ENCODE results near the gene TMEM184C.

TMEM184C gene

DNA sequence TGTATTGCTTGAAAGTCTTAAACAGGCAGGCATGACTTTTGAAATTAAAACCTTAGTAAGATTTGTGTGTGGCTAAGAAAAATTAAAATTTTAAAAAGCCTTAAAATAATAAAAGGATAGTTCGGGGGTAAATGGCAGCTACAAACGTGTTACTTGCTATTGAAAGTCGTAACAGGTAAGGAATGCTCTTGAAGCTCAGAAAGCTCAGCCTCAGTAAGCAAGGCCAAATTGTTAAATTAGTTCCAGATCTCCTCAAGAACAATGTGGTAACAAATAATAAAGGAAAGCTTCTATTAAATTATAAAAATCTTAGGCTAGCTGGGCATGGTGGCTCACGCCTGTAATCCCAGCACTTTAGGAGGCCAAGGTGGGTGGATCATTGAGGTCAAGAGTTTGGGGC is 41.3 kb downstream of the TMEM184C start:
- TF ChIP-seq TAF1 (IDR thresholded peaks at IDR 0.05; ENCODE audit: borderline replicate concordance, insufficient read depth, low read length) = no peak
- TF ChIP-seq POLR2AphosphoS5 (IDR thresholded peaks at IDR 0.05; ENCODE audit: low read depth, low read length) = no peak
- TF ChIP-seq FOXP2 (optimal IDR thresholded peaks at IDR 0.05; ENCODE audit: borderline replicate concordance, extremely low read depth, extremely low read length, insufficient read depth) = no peak
- TF ChIP-seq, protein P1, sequence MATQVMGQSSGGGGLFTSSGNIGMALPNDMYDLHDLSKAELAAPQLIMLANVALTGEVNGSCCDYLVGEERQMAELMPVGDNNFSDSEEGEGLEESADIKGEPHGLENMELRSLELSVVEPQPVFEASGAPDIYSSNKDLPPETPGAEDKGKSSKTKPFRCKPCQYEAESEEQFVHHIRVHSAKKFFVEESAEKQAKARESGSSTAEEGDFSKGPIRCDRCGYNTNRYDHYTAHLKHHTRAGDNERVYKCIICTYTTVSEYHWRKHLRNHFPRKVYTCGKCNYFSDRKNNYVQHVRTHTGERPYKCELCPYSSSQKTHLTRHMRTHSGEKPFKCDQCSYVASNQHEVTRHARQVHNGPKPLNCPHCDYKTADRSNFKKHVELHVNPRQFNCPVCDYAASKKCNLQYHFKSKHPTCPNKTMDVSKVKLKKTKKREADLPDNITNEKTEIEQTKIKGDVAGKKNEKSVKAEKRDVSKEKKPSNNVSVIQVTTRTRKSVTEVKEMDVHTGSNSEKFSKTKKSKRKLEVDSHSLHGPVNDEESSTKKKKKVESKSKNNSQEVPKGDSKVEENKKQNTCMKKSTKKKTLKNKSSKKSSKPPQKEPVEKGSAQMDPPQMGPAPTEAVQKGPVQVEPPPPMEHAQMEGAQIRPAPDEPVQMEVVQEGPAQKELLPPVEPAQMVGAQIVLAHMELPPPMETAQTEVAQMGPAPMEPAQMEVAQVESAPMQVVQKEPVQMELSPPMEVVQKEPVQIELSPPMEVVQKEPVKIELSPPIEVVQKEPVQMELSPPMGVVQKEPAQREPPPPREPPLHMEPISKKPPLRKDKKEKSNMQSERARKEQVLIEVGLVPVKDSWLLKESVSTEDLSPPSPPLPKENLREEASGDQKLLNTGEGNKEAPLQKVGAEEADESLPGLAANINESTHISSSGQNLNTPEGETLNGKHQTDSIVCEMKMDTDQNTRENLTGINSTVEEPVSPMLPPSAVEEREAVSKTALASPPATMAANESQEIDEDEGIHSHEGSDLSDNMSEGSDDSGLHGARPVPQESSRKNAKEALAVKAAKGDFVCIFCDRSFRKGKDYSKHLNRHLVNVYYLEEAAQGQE (IDR thresholded peaks at IDR 0.05; ENCODE audit: insufficient read depth in 1 of 2, low read depth in 2 of 2, low read length in 2 of 2) = no peak
- TF ChIP-seq SIN3A (IDR thresholded peaks at IDR 0.05; ENCODE audit: borderline replicate concordance, insufficient read depth, low read length) = no peak

DNA sequence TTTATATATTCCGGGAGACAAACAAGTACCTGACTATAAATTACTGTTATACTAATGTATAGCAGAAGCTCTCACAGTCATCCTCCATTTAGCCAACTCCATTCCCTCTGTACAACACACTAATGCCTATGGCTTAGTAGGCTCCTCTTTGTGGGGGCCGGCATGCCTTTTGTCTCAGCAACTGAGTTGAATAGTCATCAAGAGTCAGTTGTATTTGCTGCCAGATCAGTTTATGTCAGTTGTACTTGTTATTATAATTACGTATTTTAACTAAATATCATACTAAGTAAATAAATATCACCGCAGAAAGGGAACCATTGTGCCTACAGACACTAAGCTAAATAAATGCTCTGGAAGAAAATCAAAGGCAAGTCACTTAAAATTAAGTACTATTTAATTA is 56.9 kb downstream of the TMEM184C start:
- TF ChIP-seq, protein P1 (IDR thresholded peaks at IDR 0.05; ENCODE audit: insufficient read depth in 1 of 2, low read depth in 2 of 2, low read length in 2 of 2) = no peak
- TF ChIP-seq TAF1 (IDR thresholded peaks at IDR 0.05; ENCODE audit: borderline replicate concordance, insufficient read depth, low read length) (no peak), FOXP2 (optimal IDR thresholded peaks at IDR 0.05; ENCODE audit: borderline replicate concordance, extremely low read depth, extremely low read length, insufficient read depth) (no peak), SIN3A (IDR thresholded peaks at IDR 0.05; ENCODE audit: borderline replicate concordance, insufficient read depth, low read length) (no peak), POLR2AphosphoS5 (IDR thresholded peaks at IDR 0.05; ENCODE audit: low read depth, low read length) (no peak)

DNA sequence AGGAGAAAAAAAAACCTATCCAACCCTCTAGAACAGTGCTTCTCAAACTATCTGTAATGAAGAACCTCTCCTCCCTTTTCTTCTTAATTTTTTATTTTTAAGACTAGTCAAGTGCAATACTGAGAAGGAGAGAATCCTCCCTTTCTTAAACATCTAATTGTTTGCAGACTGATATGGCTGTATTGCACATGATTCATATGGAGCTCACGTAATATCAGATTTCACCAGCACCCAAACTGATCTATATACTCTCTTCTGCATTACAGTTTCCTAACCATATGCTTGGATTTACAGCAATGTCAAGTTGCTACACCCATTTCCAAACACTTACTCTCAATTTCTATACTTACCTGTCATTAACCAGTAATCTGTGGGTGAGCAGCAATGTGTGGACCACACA is 57.3 kb downstream of the TMEM184C start:
- TF ChIP-seq SIN3A (IDR thresholded peaks at IDR 0.05; ENCODE audit: borderline replicate concordance, insufficient read depth, low read length) = no peak
- no peak for TF ChIP-seq FOXP2 (optimal IDR thresholded peaks at IDR 0.05; ENCODE audit: borderline replicate concordance, extremely low read depth, extremely low read length, insufficient read depth)

DNA sequence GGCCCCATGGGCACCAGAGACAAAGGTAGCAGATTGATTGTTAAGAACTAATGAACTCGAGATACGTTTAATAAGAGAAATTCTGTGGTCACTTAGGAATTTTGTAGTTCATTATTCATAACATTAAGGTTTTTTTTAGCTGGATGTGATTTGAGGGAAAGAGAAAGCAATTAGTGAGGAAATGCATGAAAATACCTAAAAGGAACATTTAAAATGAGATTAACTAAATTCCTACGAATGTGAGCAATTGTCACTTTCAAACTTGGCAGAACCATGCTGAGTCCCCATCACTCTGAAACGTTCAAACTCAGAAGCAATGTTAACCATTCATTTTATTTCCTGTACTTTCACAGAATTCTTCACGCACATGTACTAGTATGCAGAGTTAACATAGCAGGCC is 60.9 kb downstream of the TMEM184C start:
- TF ChIP-seq, protein P1 (IDR thresholded peaks at IDR 0.05; ENCODE audit: insufficient read depth in 1 of 2, low read depth in 2 of 2, low read length in 2 of 2) = no peak
- TF ChIP-seq SIN3A (IDR thresholded peaks at IDR 0.05; ENCODE audit: borderline replicate concordance, insufficient read depth, low read length) = no peak
- no peak for TF ChIP-seq TAF1 (IDR thresholded peaks at IDR 0.05; ENCODE audit: borderline replicate concordance, insufficient read depth, low read length)
- no peak for TF ChIP-seq FOXP2 (optimal IDR thresholded peaks at IDR 0.05; ENCODE audit: borderline replicate concordance, extremely low read depth, extremely low read length, insufficient read depth)
- no peak for TF ChIP-seq POLR2AphosphoS5 (IDR thresholded peaks at IDR 0.05; ENCODE audit: low read depth, low read length)

DNA sequence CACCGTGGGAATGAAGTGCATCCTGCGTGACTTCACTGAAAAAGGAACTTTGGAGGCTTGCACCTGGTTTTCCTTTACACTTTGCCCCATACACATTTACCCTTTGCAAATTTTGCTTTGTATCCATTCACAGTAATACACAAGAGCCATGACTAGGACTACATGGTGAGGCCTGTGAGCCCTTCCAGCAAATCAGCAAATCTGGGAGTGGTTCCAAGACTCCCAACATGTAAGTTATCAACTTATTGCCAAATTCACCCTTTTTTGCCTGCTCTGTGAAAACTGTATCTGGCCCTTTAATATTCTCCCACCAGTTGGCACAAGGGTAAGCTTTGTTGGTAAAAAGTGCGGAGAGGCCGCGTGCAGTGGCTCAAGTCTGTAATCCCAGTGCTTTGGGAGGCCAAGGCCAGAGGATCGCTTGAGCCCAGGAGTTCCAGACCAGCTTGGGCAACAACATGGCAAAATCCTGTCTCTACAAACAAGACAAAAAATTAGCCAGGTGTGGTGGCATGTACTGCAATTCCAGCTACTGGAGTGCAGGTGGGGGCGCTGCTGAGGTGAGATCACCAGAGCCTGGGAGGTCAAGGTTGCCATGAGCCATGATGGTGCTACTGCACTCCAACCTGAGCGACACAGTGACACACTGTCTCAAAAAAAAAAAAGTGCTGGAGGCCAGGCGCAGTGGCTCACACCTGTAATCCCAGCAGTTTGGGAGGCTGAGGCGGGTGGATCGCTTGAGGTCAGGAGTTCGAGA is 61.8 kb downstream of the TMEM184C start:
- TF ChIP-seq POLR2AphosphoS5 (IDR thresholded peaks at IDR 0.05; ENCODE audit: low read depth, low read length) (no peak), FOXP2 (optimal IDR thresholded peaks at IDR 0.05; ENCODE audit: borderline replicate concordance, extremely low read depth, extremely low read length, insufficient read depth) (no peak), SIN3A (IDR thresholded peaks at IDR 0.05; ENCODE audit: borderline replicate concordance, insufficient read depth, low read length) (no peak), TAF1 (IDR thresholded peaks at IDR 0.05; ENCODE audit: borderline replicate concordance, insufficient read depth, low read length) (no peak)
- TF ChIP-seq, protein P1 (IDR thresholded peaks at IDR 0.05; ENCODE audit: insufficient read depth in 1 of 2, low read depth in 2 of 2, low read length in 2 of 2) = no peak

Data from PFSK-1 (cell line).